MM.1S (cell line): ENCODE data around the gene SP3.

Experiments
- DNase-seq: peaks from one replicate; pipeline ENCODE4 v3.0.0-alpha.2; 2015
- H2AFZ ChIP-seq: fragments of 300-600 bp; sonication (generic); 2 replicates; pipeline ENCODE4 v1.6.0; 2016; ENCODE audit warnings: antibody characterized with exemption, low read length
- H3F3A ChIP-seq: fragments of 300-600 bp; sonication (generic); 2 replicates; pipeline ENCODE4 v1.6.1; 2016; ENCODE audit warnings: mild to moderate bottlenecking, antibody characterized with exemption, low read length, moderate library complexity, mixed read lengths; ENCODE audit not compliant: insufficient read depth
- H3K27ac ChIP-seq: fragments of 300-600 bp; sonication (generic); 2 replicates; pipeline ENCODE4 v1.5.1; 2016; ENCODE audit warnings: mild to moderate bottlenecking, low read length
- H3K27me3 ChIP-seq: fragments of 300-600 bp; sonication (generic); replicated peaks from 2 replicates; pipeline ENCODE4 v1.6.0; 2016; ENCODE audit warnings: low read length; ENCODE audit not compliant: insufficient read depth
- H3K36me3 ChIP-seq: fragments of 300-600 bp; sonication (generic); replicated peaks from 2 replicates; pipeline ENCODE4 v1.6.1; 2016; ENCODE audit warnings: mild to moderate bottlenecking, low read length, mixed read lengths; ENCODE audit not compliant: insufficient read depth
- H3K4me1 ChIP-seq: fragments of 300-600 bp; sonication (generic); 2 replicates; pipeline ENCODE4 v1.6.1; 2016; ENCODE audit warnings: low read length, mixed read lengths
- H3K4me2 ChIP-seq: fragments of 300-600 bp; sonication (generic); 2 replicates; pipeline ENCODE4 v1.6.0; 2016; ENCODE audit warnings: low read depth, low read length
- H3K4me3 ChIP-seq: fragments of 300-600 bp; sonication (generic); 2 replicates; pipeline ENCODE4 v1.5.1; 2016; ENCODE audit warnings: low read length, mixed read lengths
- H3K79me2 ChIP-seq: fragments of 300-600 bp; sonication (generic); 2 replicates; pipeline ENCODE4 v1.6.1; 2016; ENCODE audit warnings: mixed run types, low read length, mixed read lengths
- H3K9ac ChIP-seq: fragments of 300-600 bp; sonication (generic); 2 replicates; pipeline ENCODE4 v1.6.1; 2016; ENCODE audit warnings: low read length, mixed read lengths
- H3K9me2 ChIP-seq: fragments of 300-600 bp; sonication (generic); replicated peaks from 2 replicates; pipeline ENCODE4 v1.6.1; 2016; ENCODE audit warnings: mild to moderate bottlenecking, low read length, mixed read lengths; ENCODE audit not compliant: insufficient read depth
- H3K9me3 ChIP-seq: fragments of 300-600 bp; sonication (generic); replicated peaks from 2 replicates; pipeline ENCODE4 v1.6.1; 2016; ENCODE audit warnings: mild to moderate bottlenecking, low read length, mixed read lengths; ENCODE audit not compliant: insufficient read depth
- H4K20me1 ChIP-seq: fragments of 300-600 bp; sonication (generic); 2 replicates; pipeline ENCODE4 v1.6.1; 2016; ENCODE audit warnings: mild to moderate bottlenecking, low read length, moderate library complexity, mixed read lengths; ENCODE audit not compliant: insufficient read depth
- CTCF ChIP-seq: fragments of 300-600 bp; sonication (generic); IDR thresholded peaks from 2 replicates; pipeline ENCODE4 v1.5.1; 2016; ENCODE audit warnings: antibody characterized with exemption, low read length, mixed read lengths
- EZH2 ChIP-seq: fragments of 300-600 bp; sonication (generic); optimal IDR thresholded peaks from 2 replicates; pipeline ENCODE3; 2017; ENCODE audit warnings: low read depth, mild to moderate bottlenecking, antibody characterized with exemption, low read length, mixed read lengths
- EZH2phosphoT487 ChIP-seq: fragments of 300-600 bp; sonication (generic); IDR thresholded peaks from 2 replicates; pipeline ENCODE4 v1.6.1; 2018; ENCODE audit warnings: antibody characterized with exemption, low read length

The SP3 gene

DNA sequence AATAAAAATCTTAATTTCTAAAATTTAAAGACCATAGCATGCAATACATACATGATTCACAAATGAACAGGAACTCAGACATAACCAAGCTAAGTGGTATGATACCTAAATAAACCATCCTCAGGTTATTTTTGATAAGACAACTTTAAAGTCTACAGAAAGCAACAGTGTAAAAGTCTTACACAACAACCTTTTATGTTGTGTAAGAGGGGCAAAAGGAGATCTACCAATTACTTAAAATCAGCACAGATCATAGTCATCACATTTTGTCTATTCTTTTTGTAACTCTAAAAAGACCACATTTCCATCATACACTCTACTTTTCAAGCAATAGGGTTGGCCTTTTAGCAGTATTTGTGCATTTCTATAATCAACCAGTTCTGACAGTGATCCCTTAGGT, 16.3 kb downstream of the SP3 start:
- H3K4me2 ChIP-seq: no peak overlapping the region
- no peak overlapping the region for H3K9ac ChIP-seq
- no peaks in the 10 kb centered on the region for H3F3A ChIP-seq
- peaks cover 82% of the 10 kb centered on the region for H4K20me1 ChIP-seq
- H3K79me2 ChIP-seq: peaks cover 100% of the 10 kb centered on the region
- no peaks in the 10 kb centered on the region for H3K9me3 ChIP-seq
- peaks cover 12% of the 10 kb centered on the region for H3K4me1 ChIP-seq
- no peaks in the 10 kb centered on the region for H3K27me3 ChIP-seq
- no peak overlapping the region for H2AFZ ChIP-seq
- no peaks in the 10 kb centered on the region for H3K9me2 ChIP-seq
- H3K4me3 ChIP-seq: no peak overlapping the region
- TF ChIP-seq EZH2 (no peak), EZH2phosphoT487 (no peak), CTCF (no peak)
- no peak for DNase-seq
- H3K27ac ChIP-seq: no peak overlapping the region
- peaks cover 13% of the 10 kb centered on the region for H3K36me3 ChIP-seq

GRCh38 chr2:173948198-173948597, 17.0 kb downstream of the SP3 start:
- Histone ChIP-seq H3K4me1 (peaks cover 14% of the 10 kb centered on the region), H3K36me3 (peaks cover 12% of the 10 kb centered on the region), H3K9me3 (no peaks in the 10 kb centered on the region), H3K9ac (no peak overlapping the region), H3K27ac (no peak overlapping the region), H4K20me1 (peaks cover 87% of the 10 kb centered on the region), H3K27me3 (no peaks in the 10 kb centered on the region), H3K79me2 (peaks cover 100% of the 10 kb centered on the region), H3K4me2 (no peak overlapping the region), H3K9me2 (no peaks in the 10 kb centered on the region), H3F3A (no peaks in the 10 kb centered on the region), H3K4me3 (no peak overlapping the region), H2AFZ (no peak overlapping the region)
- no peak for DNase-seq
- TF ChIP-seq EZH2 (no peak), EZH2phosphoT487 (no peak), CTCF (no peak)

DNA sequence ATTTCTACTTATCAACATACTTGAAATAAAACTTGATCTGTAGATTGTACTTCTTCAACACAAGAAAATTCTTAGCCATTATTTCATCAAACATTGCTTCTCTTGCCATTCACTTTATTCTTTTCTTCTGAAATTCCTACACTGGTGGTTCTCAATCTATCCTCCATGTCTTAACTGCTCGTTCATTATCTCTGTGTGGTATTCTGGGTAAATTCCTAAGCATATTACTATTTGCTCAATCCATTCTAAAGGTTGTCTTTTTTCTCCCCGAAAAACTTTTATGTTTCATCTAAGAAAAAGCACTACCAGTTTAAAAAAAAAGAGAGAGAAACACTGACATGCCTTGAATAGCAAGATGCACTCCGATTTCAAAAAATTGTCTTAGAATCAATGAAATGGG, 18.0 kb downstream of the SP3 start:
- H3K9ac ChIP-seq: no peak overlapping the region
- H3F3A ChIP-seq: no peaks in the 10 kb centered on the region
- H3K4me3 ChIP-seq: no peak overlapping the region
- peaks cover 11% of the 10 kb centered on the region for H3K4me1 ChIP-seq
- peaks cover 86% of the 10 kb centered on the region for H4K20me1 ChIP-seq
- H2AFZ ChIP-seq: no peak overlapping the region
- no peak overlapping the region for H3K27ac ChIP-seq
- no peak overlapping the region for H3K4me2 ChIP-seq
- DNase-seq: no peak
- H3K36me3 ChIP-seq: peaks cover 9% of the 10 kb centered on the region
- H3K27me3 ChIP-seq: no peaks in the 10 kb centered on the region
- H3K9me2 ChIP-seq: no peaks in the 10 kb centered on the region
- H3K79me2 ChIP-seq: peaks cover 100% of the 10 kb centered on the region
- TF ChIP-seq CTCF: no peak
- no peaks in the 10 kb centered on the region for H3K9me3 ChIP-seq
